Astrocyte (in vitro differentiated cells and primary cell): Measurements from ENCODE around the gene DHH. TPM values are rescaled to one million over a fixed set of nuclear protein-coding genes. Genes with fewer than 3 reads are reported as not detected.
"Not testable (repeated sequence)": the region's sequence is repeated elsewhere in the genome, so short reads cannot be mapped to it uniquely, and the experiment has no call there.

Experiments used
- DNase-seq: peaks from one replicate; pipeline ENCODE4 v3.0.0-alpha.2; 2010; ENCODE audit warnings: low read depth
- FAIRE-seq: peaks from 2 replicates; lab custom pipeline; 2011; peaks lifted over from hg19 to GRCh38; lab: Jason Lieb, UNC
- H2AFZ ChIP-seq: 2 replicates; pipeline ENCODE4 v1.6.0; 2012; ENCODE audit warnings: low read depth, low read length, inconsistent platforms
- H3K27ac ChIP-seq: 2 replicates; pipeline ENCODE4 v1.5.1; 2011; ENCODE audit warnings: low read depth, low read length, inconsistent platforms
- H3K27me3 ChIP-seq: 2 replicates; pipeline ENCODE4 v1.6.0; 2011; ENCODE audit warnings: low read length, inconsistent platforms; ENCODE audit not compliant: insufficient read depth
- H3K36me3 ChIP-seq: 2 replicates; pipeline ENCODE4 v1.5.1; 2011; ENCODE audit warnings: low read length, inconsistent platforms; ENCODE audit not compliant: insufficient read depth
- H3K4me1 ChIP-seq: 2 replicates; pipeline ENCODE4 v1.5.1; 2011; ENCODE audit warnings: low read length, inconsistent platforms; ENCODE audit not compliant: insufficient read depth
- H3K4me2 ChIP-seq: 2 replicates; pipeline ENCODE4 v1.6.0; 2012; ENCODE audit warnings: low read length, inconsistent platforms
- H3K4me3 ChIP-seq: 2 replicates; pipeline ENCODE4 v1.5.1; 2011; ENCODE audit warnings: low read depth, mild to moderate bottlenecking, low read length, inconsistent platforms; ENCODE audit not compliant: insufficient read depth
- H3K79me2 ChIP-seq: 2 replicates; pipeline ENCODE4 v1.6.0; 2012; ENCODE audit warnings: mild to moderate bottlenecking, low read length, inconsistent platforms; ENCODE audit not compliant: insufficient read depth
- H3K9ac ChIP-seq: 2 replicates; pipeline ENCODE4 v1.6.0; 2012; ENCODE audit warnings: mild to moderate bottlenecking, low read length, inconsistent platforms
- H3K9me3 ChIP-seq: 2 replicates; pipeline ENCODE4 v1.5.1; 2012; ENCODE audit warnings: low read depth, mild to moderate bottlenecking, low read length, inconsistent platforms; ENCODE audit not compliant: insufficient read depth
- H4K20me1 ChIP-seq: 2 replicates; pipeline ENCODE4 v1.6.0; 2012; ENCODE audit warnings: low read length, inconsistent platforms; ENCODE audit not compliant: insufficient read depth
- H3K27ac Mint-ChIP-seq: one replicate; pipeline ENCODE4 v1.8.0; 2021; ENCODE audit warnings: mild to moderate bottlenecking, mixed read lengths; ENCODE audit not compliant: unreplicated experiment
- H3K27me3 Mint-ChIP-seq: one replicate; pipeline ENCODE4 v1.8.0; 2021; ENCODE audit warnings: low read depth, mixed read lengths; ENCODE audit not compliant: unreplicated experiment
- H3K36me3 Mint-ChIP-seq: one replicate; pipeline ENCODE4 v1.8.0; 2021; ENCODE audit warnings: low read depth, mixed read lengths; ENCODE audit not compliant: unreplicated experiment
- H3K4me1 Mint-ChIP-seq: one replicate; pipeline ENCODE4 v1.8.0; 2021; ENCODE audit warnings: low read depth, mixed read lengths; ENCODE audit not compliant: unreplicated experiment
- H3K4me3 Mint-ChIP-seq: one replicate; pipeline ENCODE4 v1.8.0; 2021; ENCODE audit warnings: mild to moderate bottlenecking, moderate library complexity, mixed read lengths; ENCODE audit not compliant: unreplicated experiment
- H3K9me3 Mint-ChIP-seq: one replicate; pipeline ENCODE4 v1.8.0; 2021; ENCODE audit warnings: mild to moderate bottlenecking, mixed read lengths; ENCODE audit not compliant: unreplicated experiment
- CTCF ChIP-seq: IDR thresholded peaks from 2 replicates; pipeline ENCODE4 v1.5.1; 2011; ENCODE audit warnings: low read depth, mild to moderate bottlenecking, inconsistent platforms, low read length, moderate library complexity; ENCODE audit not compliant: insufficient read depth
- EZH2 ChIP-seq: IDR thresholded peaks from 2 replicates; pipeline ENCODE4 v1.6.1; 2012; ENCODE audit warnings: mild to moderate bottlenecking, low read length, inconsistent platforms; ENCODE audit not compliant: insufficient read depth
- total RNA-seq: library from RNA; stranded (reverse); gene quantifications from 2 replicates; pipeline ENCODE4 v1.2.1, GENCODE V29; 2021

Gene DHH
- total RNA-seq, 1 donor from 2014 or later, result 0.16 TPM

GRCh38 chr12:49129332-49130150, 34.9 kb upstream of the DHH start:
- no peaks in the 10 kb centered on the region for H3K9me3 ChIP-seq
- Mint-ChIP-seq H3K4me3 (peak overlapping the region; percentile 97), H3K27me3 (no peaks in the 10 kb centered on the region), H3K4me1 (peaks cover 28% of the 10 kb centered on the region), H3K36me3 (peaks cover 26% of the 10 kb centered on the region), H3K9me3 (no peaks in the 10 kb centered on the region), H3K27ac (peak overlapping the region; percentile 100)
- DNase-seq, result no peak
- peaks cover 26% of the 10 kb centered on the region for H3K36me3 ChIP-seq
- H3K79me2 ChIP-seq, result peaks cover 46% of the 10 kb centered on the region
- peaks cover 17% of the 10 kb centered on the region for H3K4me1 ChIP-seq
- no peak overlapping the region for H2AFZ ChIP-seq
- no peak for FAIRE-seq
- peak overlapping the region; percentile 96 for H3K4me3 ChIP-seq
- peak overlapping the region; percentile 87 for H3K4me2 ChIP-seq
- peak overlapping the region; percentile 98 for H3K27ac ChIP-seq
- H3K9ac ChIP-seq, result peak overlapping the region; percentile 99
- TF ChIP-seq EZH2, result no peak
- TF ChIP-seq CTCF, result no peak
- no peaks in the 10 kb centered on the region for H3K27me3 ChIP-seq
- H4K20me1 ChIP-seq, result peaks cover 36% of the 10 kb centered on the region

GRCh38 chr12:49127971-49128370, 33.4 kb upstream of the DHH start:
- not testable (repeated sequence) for DNase-seq, H3K27ac ChIP-seq, H3K4me3 ChIP-seq, H3K9me3 ChIP-seq, H2AFZ ChIP-seq, H3K27me3 Mint-ChIP-seq, H3K27me3 ChIP-seq, FAIRE-seq, H3K9ac ChIP-seq, H3K9me3 Mint-ChIP-seq
- Histone ChIP-seq H3K36me3 (peaks cover 26% of the 10 kb centered on the region), H4K20me1 (peaks cover 36% of the 10 kb centered on the region), H3K4me1 (peaks cover 17% of the 10 kb centered on the region), H3K4me2 (peak overlapping the region; percentile 7), H3K79me2 (peaks cover 40% of the 10 kb centered on the region)
- peak overlapping the region; percentile 34 for H3K27ac Mint-ChIP-seq
- H3K36me3 Mint-ChIP-seq, result peaks cover 26% of the 10 kb centered on the region
- H3K4me1 Mint-ChIP-seq, result peaks cover 28% of the 10 kb centered on the region
- H3K4me3 Mint-ChIP-seq, result peak overlapping the region; percentile 70

- H3K36me3 ChIP-seq, result peaks cover 26% of the 10 kb centered on the region
- FAIRE-seq (no peak), DNase-seq (no peak)
- peak overlapping the region; percentile 70 for H3K4me3 Mint-ChIP-seq
- H4K20me1 ChIP-seq, result peaks cover 36% of the 10 kb centered on the region
- H3K9me3 ChIP-seq, result no peaks in the 10 kb centered on the region
- H3K27me3 Mint-ChIP-seq, result no peaks in the 10 kb centered on the region
- H3K9me3 Mint-ChIP-seq, result no peaks in the 10 kb centered on the region
- H3K27ac Mint-ChIP-seq, result peak overlapping the region; percentile 63
- no peak overlapping the region for H3K27ac ChIP-seq
- no peak for TF ChIP-seq CTCF
- no peak for TF ChIP-seq EZH2
- H3K27me3 ChIP-seq, result no peaks in the 10 kb centered on the region
- peaks cover 25% of the 10 kb centered on the region for H3K4me1 Mint-ChIP-seq
- H2AFZ ChIP-seq, result no peak overlapping the region
- H3K4me3 ChIP-seq, result no peak overlapping the region
- peak overlapping the region; percentile 7 for H3K4me2 ChIP-seq
- H3K9ac ChIP-seq, result no peak overlapping the region
- peaks cover 26% of the 10 kb centered on the region for H3K36me3 Mint-ChIP-seq
- H3K4me1 ChIP-seq, result peaks cover 15% of the 10 kb centered on the region
- peaks cover 33% of the 10 kb centered on the region for H3K79me2 ChIP-seq
Observed at GRCh38 chr12:49126852-49127763, 32.5 kb upstream of the DHH start.
